IPS-NIHi11 (cell line): ENCODE results near the gene TMEM129.

Experiments
- DNase-seq: peaks from one replicate; pipeline ENCODE4 v3.0.0; 2012; ENCODE audit warnings: mixed read lengths, low spot score

Gene TMEM129, protein sequence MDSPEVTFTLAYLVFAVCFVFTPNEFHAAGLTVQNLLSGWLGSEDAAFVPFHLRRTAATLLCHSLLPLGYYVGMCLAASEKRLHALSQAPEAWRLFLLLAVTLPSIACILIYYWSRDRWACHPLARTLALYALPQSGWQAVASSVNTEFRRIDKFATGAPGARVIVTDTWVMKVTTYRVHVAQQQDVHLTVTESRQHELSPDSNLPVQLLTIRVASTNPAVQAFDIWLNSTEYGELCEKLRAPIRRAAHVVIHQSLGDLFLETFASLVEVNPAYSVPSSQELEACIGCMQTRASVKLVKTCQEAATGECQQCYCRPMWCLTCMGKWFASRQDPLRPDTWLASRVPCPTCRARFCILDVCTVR

DNA sequence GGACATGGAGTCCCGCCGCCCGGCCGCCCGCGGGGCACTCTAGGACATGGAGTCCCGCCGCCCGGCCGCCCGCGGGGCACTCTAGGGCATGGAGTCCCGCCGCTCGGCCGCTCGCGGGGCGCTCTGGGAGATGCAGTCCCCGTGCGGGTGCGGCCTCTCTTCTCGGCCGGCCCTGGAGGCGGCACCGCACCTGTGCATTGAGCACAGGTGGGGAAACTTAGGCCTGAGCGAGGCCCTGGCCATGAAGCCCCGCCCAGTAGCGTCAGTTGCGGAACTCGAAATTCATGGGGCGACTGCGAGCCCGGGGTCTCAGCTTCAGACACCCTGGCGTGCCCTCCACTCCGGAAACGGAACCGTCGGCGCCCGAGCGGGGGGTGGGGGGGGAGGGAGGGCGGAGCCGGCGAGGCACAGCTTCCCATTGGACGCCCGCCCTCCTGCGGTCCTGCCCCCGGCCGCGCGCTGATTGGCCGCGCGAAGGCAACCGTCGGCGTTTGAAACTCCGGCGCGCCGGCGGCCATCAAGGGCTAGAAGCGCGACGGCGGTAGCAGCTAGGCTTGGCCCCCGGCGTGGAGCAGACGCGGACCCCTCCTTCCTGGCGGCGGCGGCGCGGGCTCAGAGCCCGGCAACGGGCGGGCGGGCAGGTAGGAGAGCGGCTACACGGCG lies at the start of gene TMEM129, which contains the start of gene TACC3:
Gene TMEM129, minus strand, starts transcription at position 321 of the 663 bp plus-strand sequence. CDS start 486 bp downstream, outside the sequence.
Gene TACC3, plus strand, starts transcription at position 519 of the 663 bp plus-strand sequence. CDS start 1,901 bp downstream, outside the sequence.
- peak; percentile 98 for DNase-seq

DNA sequence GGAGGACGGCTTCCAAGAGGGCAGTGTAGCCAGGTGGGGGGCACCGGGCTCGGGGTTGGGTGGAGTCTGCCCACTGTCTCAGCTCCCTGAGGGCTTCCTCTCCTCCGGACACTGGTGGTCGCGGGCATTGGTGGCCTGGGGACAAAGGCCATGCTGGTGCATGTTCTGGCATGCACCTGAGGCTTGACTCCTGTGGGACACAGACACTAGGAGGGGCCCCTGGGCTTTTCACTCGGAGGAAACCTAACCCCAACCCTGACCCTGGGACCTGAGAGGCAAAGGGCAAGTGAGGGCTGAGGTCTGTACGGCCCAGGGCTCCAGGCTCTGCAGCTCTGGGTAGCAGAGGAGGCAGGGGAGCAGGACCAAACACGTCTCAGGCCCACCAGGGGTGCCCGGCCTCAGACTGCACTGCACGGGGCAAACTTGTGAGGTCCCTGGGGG lies 49.7 kb upstream of the TMEM129 start:
- DNase-seq: no peak

DNA sequence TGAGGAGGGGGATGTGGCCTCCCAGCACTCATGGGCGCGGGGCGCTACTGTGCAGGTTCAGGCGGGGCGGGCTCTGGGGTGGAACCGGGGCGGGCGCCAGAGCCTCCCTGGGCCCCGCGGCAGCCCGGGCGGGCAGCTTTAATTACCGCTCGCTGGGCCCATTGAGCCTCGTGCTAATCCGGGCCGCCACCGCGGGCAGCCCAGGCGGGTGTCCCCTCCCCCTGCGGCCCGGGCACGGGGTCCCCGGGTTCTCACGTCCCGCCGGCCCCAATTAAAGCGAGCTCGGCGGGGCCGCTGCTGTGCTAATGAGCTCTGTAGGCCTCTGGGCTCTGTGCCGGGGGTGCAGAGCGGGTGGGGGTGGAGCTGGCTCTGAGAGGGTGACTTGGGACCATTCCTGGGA lies 49.1 kb upstream of the TMEM129 start:
- no peak for DNase-seq

DNA sequence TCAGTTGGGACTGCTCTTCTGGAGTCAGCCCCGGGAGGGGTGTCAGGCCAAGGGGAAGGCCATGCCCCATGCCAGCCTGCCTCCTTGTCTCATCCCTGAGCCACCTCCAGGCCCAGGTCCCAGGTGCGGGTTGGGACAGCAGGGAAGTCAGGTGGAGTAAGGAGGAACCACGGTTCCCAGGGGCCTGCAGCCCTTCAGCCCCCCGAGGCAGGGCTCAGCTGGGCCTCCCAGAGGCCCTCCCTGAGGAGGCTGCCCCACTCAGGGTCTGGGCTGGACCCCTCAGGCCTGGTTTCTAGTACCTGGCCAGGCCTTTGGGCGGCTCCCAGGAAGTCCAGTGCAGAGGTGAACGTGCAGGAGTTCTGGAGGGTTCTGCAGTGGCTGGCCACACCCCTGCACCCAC lies 48.6 kb upstream of the TMEM129 start:
- no peak for DNase-seq

DNA sequence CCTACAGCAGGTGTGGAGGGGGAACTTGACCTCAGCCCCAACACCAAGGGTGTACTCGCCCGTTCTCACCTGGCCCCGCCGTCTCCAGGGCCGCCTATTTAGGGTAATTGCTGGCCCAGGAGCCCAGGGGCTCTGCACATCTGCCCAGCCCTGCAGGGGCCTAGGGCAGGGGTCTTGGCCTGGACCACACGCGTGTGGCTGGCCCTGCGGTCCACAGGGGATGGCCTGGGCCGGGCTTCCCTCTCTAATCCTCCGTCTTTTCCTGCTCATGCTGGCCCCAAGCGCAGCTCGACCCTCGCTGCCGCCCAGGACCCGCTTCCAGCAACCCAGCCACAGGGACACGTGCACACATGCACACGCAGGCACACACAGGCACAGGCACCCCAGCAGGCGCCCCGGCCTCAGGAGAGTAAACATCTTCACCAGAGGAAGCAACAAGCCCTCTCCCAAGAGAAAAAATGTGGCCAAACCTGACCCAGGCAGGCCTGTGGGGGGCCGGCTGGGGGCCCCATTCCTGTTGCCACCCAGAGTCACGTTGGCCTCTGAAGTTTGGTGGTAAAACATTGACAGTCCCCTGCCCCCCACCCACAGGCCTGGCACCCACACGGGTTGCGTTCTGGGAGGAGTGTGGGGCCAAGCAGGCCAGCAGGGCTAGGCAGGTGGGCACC lies 47.4 kb upstream of the TMEM129 start:
- no peak for DNase-seq

DNA sequence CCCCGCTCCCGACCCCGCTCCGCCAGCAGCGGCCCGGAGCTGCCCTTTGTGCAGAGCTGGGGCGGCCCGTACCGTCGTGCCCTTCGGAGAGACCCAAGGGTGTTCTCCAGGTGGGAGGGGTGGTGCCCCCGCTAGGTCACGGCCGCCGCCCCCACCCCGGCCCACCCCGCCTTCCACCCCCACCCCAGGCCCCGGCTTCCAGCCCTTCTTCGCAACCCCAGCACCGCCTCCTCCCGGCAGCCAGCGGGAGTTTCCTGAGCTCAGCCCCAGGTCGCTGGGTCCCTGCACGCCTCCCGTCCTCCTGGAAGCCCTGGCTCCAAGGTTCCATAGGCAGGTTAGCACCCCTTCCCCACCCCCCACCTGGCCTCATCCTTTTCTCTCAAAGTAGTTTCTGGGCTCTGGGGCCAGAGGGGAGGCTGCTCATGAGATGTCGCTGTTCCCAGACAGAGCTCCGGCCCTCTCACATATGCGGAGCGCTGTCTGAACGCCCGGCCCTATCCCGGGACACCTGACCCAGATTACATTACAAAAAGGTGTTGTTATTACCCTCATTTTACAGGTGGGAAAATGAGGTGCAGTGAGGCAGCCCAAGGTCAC lies 46.7 kb upstream of the TMEM129 start:
- peak; percentile 90 for DNase-seq

DNA sequence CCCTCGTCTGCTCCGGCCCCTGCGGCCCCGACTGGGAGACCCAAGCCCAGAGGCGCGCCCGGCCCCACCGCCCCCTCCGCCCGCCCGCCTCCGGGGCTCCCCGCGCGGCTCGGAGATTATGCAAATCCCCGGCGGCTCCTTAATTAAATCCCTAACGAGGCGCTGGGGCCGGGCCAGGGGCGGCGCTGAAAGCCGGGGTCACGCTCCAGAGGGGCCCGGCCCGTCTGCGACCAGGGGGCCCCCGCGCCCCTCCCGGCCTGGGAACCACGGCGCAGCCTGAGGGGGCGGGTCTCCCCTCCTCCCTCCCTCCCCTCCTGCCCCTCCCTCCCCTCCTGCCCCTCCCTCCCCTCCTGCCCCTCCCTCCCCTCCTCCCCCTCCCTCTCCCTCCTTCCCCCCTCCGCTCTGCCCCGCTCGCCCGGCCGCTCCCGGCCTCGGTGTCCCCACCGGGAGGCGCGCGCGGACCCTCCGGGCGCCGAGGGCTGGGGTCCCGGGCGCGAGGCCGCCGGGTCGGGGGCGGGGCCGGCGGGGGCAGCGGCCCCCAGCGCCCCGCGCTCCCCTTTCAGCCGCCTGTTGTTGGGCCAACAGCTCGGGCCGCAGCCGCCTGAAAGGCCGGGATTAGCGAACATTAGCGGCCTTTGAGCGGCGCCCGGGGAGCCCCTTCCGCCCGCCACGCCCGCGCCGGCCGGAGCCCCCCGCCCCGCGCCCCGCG lies 46.1 kb upstream of the TMEM129 start:
- peak; percentile 79 for DNase-seq

DNA sequence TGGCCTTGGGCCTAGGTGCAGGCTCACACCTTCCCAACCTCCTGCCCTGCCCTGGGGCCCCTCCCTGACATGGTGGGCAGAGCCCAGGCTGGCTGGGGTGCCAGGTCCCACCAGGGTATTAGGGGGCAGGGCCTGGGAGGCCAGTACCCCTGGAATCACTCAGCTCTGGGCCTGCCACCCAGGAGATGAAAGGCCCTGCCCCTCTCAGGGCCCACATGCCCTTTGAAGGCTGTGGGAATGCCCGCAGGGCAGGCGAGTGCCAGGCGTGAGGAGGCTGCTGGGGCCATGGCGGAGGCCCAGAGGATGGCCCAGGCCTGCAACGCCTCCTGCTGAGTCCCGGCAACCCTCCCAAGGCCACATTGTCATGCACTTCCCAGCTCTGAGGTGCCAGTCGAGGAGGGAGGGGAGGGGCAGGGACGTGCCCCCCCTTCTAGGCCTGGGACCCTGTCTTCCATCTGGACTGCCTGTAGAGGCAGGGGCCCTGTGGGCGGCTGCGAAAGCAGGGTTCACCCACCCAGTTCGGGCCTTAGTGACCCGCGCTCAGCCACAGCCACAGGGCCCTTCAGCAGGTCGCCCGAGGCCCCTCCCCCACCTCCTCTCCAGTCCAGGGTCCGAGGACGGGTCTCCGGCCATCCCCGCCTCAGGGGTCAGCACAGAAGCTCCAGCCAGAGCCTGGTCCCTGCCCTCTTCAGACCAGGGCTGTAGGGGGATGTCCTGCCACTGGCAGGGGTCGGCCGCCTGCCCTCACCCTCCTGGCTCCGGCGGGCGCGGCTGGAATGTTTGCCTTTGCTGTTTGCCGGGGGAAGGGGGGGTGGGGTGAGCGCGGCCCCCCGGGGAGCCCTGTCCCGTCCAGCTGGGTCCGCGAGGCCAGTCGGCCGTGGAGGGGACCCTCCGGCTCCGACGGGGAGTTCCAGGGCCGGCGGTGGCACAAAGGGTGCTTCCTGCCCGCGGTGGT lies 45.3 kb upstream of the TMEM129 start:
- DNase-seq: peak; percentile 61

DNA sequence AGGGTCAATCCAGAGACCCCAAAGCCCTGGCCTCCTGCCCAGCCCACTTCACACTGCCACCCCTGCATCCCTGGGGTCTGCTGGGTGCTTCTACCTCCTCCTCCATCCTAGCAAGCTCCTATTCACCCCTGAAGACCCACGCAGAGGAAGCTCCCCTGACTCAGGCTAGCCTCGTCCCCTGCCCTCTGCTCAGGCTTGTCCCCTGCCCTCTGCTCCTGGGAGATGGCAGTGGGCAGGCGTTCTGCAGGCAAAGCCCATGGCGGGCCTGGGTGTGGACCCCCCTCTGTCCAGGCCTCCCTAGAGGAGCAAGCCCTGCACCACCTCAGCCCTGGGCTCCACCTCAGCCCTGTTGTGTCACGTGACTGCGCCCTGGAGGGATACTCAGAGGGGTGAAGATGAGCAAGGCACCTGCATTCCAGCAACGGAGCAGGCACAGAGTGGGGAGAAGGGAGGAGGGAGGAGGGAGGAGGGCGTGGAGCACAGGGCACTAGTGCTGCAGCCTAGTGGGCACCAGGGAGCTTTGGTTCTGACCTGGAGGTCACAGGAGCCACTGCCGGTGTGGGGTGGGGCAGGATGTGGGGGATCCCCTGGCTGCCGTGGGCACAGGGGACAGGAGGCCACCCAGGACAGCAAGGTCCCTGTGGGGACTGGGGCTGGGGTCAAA lies 44.4 kb upstream of the TMEM129 start:
- DNase-seq: no peak

DNA sequence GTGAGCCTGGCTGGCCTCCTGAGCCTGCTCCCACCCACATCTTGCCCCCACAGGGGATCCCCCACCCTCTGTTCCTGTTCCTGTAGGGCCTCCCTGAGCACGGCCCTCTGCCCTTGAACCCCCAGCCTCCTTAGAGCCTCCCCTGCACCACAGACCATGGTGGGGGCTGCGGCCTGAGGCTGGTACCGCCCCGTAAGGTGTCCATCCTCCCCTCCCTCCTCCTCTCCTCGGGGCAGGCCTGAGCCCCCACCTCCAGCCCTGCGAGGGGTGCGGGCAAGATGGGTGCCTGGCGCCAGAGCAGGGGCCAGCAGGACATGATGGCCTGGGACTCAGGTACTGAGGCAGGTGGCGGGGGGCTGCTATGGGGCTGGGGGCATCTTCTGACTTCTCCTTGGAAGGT lies 43.5 kb upstream of the TMEM129 start:
- no peak for DNase-seq

DNA sequence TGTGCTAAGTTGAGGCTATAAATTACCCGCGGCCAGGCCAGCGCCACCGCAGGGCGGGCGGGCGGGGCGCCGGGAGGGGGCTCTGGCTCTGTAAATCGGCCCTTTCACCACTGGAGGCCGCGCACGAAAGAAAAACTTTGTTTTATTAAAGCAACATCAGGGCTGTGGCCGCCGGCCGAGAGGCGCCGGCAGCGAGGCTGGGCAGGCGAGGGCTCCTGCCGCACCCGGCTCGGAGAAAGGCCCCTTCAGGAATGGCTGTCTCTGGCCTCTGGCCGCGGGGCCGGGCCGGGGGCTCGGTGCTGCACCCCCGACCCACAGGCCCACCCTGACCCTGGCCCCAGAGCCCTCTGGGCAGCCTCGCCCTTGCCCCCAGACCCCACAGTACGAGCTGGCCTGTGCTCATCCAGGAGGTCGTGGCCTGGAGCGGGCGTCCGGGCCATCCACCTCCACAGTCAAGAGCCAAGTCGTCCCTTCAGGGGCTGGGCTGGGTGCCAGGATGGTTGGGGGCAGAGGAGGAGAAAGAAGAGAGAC lies 42.5 kb upstream of the TMEM129 start:
- peak; percentile 67 for DNase-seq

DNA sequence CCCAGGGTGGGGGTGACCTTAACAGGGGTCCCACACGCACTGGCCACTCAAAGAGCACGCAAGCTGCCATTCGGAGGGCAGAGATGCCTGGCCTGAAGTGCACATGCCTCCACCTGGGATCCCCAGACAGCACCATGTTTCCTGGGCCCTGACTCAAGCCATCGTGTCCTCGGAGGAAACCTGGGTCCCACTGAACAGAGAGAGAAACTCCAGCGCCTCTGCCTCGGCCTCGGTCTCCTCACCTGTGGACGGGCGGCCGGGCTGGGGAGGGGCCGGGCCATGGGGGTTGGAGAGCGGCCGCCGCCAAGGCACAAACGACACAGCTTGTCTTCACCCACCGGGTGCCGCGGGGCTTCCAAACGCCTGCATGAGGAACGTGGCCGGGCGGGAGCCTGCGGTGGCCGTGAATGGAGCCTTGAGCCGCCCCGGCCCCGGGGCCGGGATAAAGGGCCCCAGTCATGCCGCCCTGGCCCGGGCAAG lies 42.0 kb upstream of the TMEM129 start:
- no peak for DNase-seq

DNA sequence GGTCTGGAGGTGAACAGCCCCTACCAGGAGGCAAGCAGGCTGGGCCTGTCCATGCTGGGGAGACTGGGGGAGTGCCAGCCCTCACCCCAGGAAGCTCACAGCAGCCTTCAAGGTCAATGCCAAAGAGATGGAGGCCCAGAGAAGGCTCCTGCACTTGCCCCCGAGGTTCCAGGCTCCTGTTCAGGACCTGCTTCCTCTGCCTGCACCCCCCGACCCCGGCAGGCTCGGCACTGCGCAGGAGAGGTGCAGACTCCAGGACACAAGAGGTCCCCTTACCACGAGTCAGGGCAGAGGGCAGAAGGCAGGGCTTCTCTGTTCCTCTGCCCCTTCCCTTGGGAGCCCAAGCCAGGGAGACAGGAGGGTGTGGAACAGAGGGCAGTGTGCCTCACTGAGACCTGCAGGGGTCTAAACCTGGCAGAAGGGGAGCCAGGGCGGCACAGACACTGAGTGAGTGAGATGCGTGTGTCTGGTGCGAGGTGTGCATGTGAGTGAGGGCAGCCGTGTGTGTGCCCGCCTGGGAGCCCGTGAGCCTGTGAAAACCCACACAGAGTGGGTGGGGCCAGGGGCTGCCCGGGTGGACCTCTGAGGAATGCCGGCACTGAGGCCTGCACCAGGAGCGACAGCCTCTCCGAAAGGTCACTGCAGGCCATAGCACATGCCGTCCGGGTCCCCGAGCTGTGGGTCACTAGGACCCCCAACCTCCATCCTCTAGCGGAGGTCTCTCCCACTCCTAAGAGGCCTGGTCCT lies 41.3 kb upstream of the TMEM129 start:
- DNase-seq: no peak

DNA sequence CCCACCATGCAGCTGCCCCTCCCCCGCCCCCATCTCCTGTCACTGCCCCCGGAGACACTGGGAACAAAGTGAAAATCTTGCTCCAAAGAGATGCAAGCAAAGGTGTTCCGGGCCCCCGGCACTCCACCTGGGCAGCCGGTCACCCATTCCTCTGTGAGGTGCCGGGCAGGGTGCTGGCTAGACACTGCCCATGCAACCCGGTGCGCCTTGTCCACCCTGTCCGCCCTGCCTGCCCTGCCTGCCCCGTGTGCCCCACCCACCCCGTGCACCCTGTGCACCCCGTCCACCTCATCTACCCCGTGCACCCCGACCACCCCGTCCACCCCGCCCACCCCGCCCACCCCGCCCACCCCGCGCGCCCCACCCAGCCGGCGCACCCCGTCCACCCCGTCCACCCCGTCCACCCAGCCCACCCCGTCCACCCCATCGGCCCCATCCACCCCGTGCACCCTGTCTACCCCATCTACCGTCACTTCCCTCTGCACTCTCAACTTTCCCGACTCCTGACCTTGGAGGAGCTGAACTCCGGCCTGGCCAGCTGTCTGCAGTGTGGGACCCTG lies 40.1 kb upstream of the TMEM129 start:
- no peak for DNase-seq

DNA sequence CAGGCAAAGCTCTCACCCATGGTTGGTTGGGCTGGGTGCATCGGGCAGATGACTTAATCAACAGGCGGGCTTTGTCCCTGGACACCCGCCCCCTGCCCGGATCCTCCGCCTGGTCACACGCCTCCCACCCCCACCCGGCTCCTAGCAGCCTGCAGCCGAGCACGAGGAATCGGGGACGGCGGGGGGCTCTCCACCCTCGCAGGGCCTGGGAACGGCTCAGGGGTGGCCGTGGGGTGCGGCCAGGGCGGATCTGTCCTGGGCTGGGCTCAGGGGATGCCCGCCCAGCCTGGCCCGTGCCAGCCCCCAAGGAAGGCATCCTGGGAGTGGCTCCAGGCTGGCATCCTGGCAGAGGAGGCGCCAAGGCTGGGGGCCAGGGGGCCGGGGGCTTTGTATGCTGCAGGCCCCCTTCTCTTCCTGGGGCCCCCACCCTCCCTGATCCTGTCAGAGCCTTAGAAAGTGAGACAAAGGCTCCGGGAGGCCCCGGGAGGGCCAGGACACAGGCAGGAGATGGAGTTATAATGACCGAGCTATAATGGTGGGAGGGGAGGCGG lies 39.5 kb upstream of the TMEM129 start:
- no peak for DNase-seq

DNA sequence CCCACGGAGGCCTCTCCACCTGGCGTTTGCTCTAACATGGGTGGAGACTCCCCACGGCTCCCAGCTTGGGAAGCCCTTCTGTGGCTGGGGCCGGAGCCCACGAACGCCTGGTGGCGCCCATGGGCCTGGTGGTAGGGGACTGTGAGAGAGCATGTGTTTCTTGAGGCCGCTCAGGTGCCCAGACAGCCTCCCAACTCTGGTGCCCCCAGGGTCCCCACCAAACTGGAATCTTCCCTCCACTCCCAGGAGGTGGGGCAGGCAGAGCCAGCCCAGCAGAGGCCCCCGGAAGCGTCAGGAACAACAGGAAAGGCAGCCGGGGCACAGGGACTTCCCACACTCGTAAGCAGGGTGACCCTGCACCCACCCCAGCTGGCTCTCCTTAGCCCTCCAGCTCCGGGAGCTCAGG lies 38.7 kb upstream of the TMEM129 start:
- no peak for DNase-seq

DNA sequence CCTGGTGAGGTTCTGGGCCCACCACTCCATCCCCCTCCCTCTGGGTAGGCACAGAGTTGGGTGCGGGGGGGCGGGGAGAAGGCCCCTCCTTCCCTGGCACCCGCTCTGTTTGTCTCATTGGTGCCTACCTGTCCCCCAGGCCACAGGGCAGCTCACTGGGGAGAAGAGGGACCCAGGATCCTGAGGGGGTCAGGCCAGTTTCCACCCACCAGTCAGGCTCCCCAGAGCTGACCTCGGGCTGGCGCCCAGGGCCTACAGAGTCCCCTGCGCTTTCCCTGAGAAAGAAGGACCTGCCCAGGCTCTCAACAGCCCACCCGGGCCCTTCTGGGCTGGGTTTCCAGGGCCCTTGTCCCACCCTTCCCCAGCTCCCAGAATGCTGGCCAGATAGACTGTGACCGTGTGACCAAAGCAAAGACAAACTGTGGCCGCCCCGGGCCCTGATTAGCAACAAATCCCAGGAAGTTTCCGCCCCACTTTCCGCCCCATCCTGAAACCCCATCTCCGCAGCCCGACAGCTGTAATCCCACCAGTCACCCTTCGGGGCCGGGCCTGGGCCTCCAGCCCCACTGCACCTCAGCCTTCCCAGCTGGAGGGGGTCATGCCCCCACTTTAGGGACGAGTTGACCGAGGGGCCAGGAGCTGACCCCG lies 38.2 kb upstream of the TMEM129 start:
- DNase-seq: no peak
